Measurements from ENCODE around the gene VPS4B.
A peak's percentile ranks its signal among the peaks of the same experiment; 100 is the strongest.
"Not testable (repeated sequence)": the region's sequence is repeated elsewhere in the genome, so short reads cannot be mapped to it uniquely, and the experiment has no call there.

The VPS4B gene

GRCh38 chr18:63422087-63422863 is at the start of gene VPS4B:
TSS of gene VPS4B (minus strand) at chr18:63422476. CDS start at chr18:63422259, 217 bp downstream.
- peak; percentile 94 for DNase-seq

GRCh38 chr18:63470751-63471150 is 48.5 kb upstream of the VPS4B start:
- DNase-seq: no peak

GRCh38 chr18:63468575-63468974 is 46.3 kb upstream of the VPS4B start:
- no peak for DNase-seq

GRCh38 chr18:63467699-63468098 is 45.4 kb upstream of the VPS4B start:
- no peak for DNase-seq

GRCh38 chr18:63465059-63465458 is 42.8 kb upstream of the VPS4B start:
- DNase-seq: no peak

GRCh38 chr18:63464434-63464833 is 42.2 kb upstream of the VPS4B start:
- no peak for DNase-seq

- no peak for DNase-seq
Observed at GRCh38 chr18:63460414-63460813, 38.1 kb upstream of the VPS4B start.

- no peak for DNase-seq
Observed at GRCh38 chr18:63457977-63458376, 35.7 kb upstream of the VPS4B start.

GRCh38 chr18:63454497-63454896 is 32.2 kb upstream of the VPS4B start:
- DNase-seq: no peak

- DNase-seq: not testable (repeated sequence)
Observed at GRCh38 chr18:63452751-63453150, 30.5 kb upstream of the VPS4B start.

GRCh38 chr18:63451799-63452660 is 29.8 kb upstream of the VPS4B start:
- no peak for DNase-seq

GRCh38 chr18:63449426-63449825 is 27.1 kb upstream of the VPS4B start:
- DNase-seq: no peak

- DNase-seq: no peak
Observed at GRCh38 chr18:63447066-63447465, 24.8 kb upstream of the VPS4B start.

- no peak for DNase-seq
Observed at GRCh38 chr18:63446266-63446665, 24.0 kb upstream of the VPS4B start.

GRCh38 chr18:63445037-63445436 is 22.8 kb upstream of the VPS4B start:
- no peak for DNase-seq

- DNase-seq: no peak
Observed at GRCh38 chr18:63444580-63444979, 22.3 kb upstream of the VPS4B start.

GRCh38 chr18:63443829-63444228 is 21.6 kb upstream of the VPS4B start:
- no peak for DNase-seq

- DNase-seq: no peak
Observed at GRCh38 chr18:63440881-63441280, 18.6 kb upstream of the VPS4B start.

- no peak for DNase-seq
Observed at GRCh38 chr18:63440219-63440618, 17.9 kb upstream of the VPS4B start.

- no peak for DNase-seq
Observed at GRCh38 chr18:63439334-63439733, 17.1 kb upstream of the VPS4B start.

GRCh38 chr18:63438181-63438580 is 15.9 kb upstream of the VPS4B start:
- DNase-seq: no peak

GRCh38 chr18:63433334-63433866 is 11.1 kb upstream of the VPS4B start:
- DNase-seq: no peak

- no peak for DNase-seq
Observed at GRCh38 chr18:63431180-63431579, 8.9 kb upstream of the VPS4B start.

- DNase-seq: no peak
Observed at GRCh38 chr18:63430526-63430925, 8.2 kb upstream of the VPS4B start.

All from NCI-H1436 treated with DMSO at 0.1 percent for 48 hours (cell line).